ENCODE data around the gene GPHA2. TPM values are rescaled to one million over a fixed set of nuclear protein-coding genes. Genes with fewer than 3 reads are reported as not detected.

Gene GPHA2
- total RNA-seq, 1 donor from 2014 or later: 0.33 TPM

DNA sequence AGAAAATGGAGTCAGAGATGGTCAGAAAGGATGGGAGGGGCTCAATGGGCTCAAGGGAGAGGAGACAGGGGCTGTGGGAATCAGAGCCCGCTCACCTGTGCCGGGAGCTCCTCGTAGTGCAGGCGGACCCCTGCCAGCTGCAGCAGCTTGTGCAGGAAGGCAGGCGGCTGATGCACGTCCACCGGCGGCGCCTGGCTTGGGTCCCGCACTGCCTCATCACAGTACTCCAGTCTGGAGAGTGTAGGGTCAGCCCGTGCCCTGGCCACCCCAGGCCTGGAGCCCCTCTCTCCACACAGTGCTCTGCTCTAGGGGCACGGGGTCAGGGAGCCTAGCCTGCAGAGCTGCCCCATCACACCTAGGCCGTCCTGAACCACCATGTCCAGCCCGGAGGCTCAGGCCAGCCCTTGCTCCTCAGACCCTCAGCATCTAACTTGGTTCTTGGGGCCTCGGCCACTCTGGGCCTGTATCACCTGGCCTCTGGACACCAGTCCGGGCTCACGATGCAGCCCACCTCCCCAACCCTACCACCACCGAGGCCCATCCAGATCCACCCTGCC lies 22.4 kb downstream of the GPHA2 start:
- CTCF ChIA-PET: no interaction called here
- Mint-ChIP-seq H3K36me3 (ENCODE audit: low read depth) (peaks cover 51% of the 10 kb centered on the region), H3K9me3 (no peaks in the 10 kb centered on the region), H3K27me3 (no peaks in the 10 kb centered on the region), H3K4me3 (no peak overlapping the region), H3K27ac (no peak overlapping the region), H3K4me1 (peaks cover 28% of the 10 kb centered on the region)
- intact Hi-C loops (cut with micrococcal nuclease): no loop called here
- TF ChIP-seq, protein P1, sequence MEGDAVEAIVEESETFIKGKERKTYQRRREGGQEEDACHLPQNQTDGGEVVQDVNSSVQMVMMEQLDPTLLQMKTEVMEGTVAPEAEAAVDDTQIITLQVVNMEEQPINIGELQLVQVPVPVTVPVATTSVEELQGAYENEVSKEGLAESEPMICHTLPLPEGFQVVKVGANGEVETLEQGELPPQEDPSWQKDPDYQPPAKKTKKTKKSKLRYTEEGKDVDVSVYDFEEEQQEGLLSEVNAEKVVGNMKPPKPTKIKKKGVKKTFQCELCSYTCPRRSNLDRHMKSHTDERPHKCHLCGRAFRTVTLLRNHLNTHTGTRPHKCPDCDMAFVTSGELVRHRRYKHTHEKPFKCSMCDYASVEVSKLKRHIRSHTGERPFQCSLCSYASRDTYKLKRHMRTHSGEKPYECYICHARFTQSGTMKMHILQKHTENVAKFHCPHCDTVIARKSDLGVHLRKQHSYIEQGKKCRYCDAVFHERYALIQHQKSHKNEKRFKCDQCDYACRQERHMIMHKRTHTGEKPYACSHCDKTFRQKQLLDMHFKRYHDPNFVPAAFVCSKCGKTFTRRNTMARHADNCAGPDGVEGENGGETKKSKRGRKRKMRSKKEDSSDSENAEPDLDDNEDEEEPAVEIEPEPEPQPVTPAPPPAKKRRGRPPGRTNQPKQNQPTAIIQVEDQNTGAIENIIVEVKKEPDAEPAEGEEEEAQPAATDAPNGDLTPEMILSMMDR (IDR thresholded peaks at IDR 0.05): no peak
- no peak for DNase-seq
- ATAC-seq (ENCODE audit: low read depth): no peak
- POLR2A ChIA-PET: interaction anchor here (0.6 kb wide), 1 partner anchor 72 kb away, joined by 3 read pairs; no protein-coding TSS in a partner anchor

DNA sequence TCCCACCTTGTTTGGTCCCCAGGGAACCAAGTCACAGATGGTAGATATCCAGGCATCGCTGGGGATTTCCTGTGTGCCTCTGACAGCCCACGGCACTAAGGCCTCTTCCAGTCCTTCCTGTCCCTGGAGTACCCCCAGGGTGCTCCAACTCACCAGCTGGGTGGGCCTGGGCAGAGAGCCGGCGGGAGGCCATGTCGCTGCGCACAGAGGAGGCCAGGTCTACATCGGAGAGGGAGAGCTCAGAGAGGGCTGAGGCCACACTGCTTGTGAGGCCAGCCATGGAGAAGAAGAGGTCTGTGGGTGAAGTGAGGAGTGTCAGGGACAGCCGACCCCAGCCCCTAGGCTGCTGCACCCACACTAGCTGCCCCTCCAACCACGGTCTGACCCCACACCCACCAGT lies 24.0 kb downstream of the GPHA2 start:
- ChIA-PET POLR2A (interaction anchor here (0.6 kb wide), 1 partner anchor 9 kb away, joined by 3 read pairs; no protein-coding TSS in a partner anchor), CTCF (interaction anchor here (0.6 kb wide), 1 partner anchor 190 kb away, joined by 3 read pairs; no protein-coding TSS in a partner anchor)
- no peak overlapping the region for H3K4me3 Mint-ChIP-seq
- H3K27ac Mint-ChIP-seq: no peak overlapping the region
- H3K4me1 Mint-ChIP-seq: peaks cover 15% of the 10 kb centered on the region
- H3K36me3 Mint-ChIP-seq (ENCODE audit: low read depth): peaks cover 65% of the 10 kb centered on the region
- TF ChIP-seq, protein P1 (IDR thresholded peaks at IDR 0.05): no peak
- H3K27me3 Mint-ChIP-seq: no peaks in the 10 kb centered on the region
- ATAC-seq (ENCODE audit: low read depth): no peak
- no peak for DNase-seq
- H3K9me3 Mint-ChIP-seq: no peaks in the 10 kb centered on the region
- intact Hi-C loops (cut with micrococcal nuclease): no loop called here

DNA sequence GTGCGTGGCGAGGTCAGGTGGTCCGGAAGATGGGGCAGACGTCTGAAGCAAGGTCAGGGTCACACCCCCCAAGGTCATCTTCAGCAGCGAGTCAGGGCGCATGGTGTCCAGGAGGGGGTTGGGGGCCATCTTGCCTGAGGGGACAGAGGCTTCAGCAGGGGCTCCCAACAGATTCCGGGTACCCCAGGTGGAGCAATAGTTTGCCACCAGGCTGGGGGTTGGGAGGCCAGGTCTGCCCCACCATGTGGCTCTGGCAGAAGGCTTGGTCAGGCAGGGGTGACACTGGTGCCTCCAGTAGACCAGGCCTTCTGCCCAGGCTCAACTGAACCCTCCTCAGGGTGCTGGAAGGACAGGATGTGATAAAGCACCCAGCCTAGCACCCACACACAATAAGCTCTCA lies 24.6 kb downstream of the GPHA2 start:
- Mint-ChIP-seq H3K27ac (no peak overlapping the region), H3K4me3 (no peak overlapping the region), H3K9me3 (no peaks in the 10 kb centered on the region), H3K27me3 (no peaks in the 10 kb centered on the region), H3K36me3 (ENCODE audit: low read depth) (peaks cover 65% of the 10 kb centered on the region), H3K4me1 (peaks cover 10% of the 10 kb centered on the region)
- CTCF ChIA-PET: no interaction called here
- TF ChIP-seq, protein P1 (IDR thresholded peaks at IDR 0.05): no peak
- intact Hi-C loops (cut with micrococcal nuclease): no loop called here
- no peak for ATAC-seq (ENCODE audit: low read depth)
- no peak for DNase-seq
- POLR2A ChIA-PET: no interaction called here

DNA sequence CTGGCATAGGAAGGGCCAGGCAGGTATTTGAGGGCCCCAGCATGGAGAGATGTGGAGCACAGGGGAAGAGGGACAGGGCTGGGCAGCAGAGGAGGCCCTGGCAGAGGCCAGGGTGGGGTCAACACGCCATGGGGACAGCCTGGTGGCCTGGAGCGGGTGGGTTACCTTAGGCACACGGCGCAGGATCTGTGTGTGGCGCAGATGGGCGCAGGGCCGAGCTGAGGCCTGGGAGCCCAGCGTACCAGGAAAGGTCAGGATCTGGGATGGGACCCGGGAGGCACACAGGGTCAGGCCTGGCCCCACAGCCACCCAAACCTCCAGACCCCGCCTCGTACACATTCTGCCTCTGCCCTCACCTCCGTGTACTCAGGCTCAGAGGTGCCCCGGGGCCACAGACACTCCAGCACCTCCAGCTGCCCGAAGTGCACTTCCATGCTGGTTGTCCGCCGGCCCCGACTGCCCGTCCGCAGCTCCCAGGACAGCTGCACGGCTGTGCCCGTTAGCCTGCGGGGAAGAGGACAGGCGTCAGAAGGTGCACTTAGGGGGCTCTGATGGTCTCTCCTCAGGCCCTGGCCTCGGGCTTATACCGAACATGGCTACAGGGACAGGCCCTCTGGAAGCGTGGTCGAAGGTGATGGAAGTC lies 25.1 kb downstream of the GPHA2 start:
- H3K4me3 Mint-ChIP-seq: no peak overlapping the region
- DNase-seq (no peak), ATAC-seq (ENCODE audit: low read depth) (no peak)
- TF ChIP-seq, protein P1 (IDR thresholded peaks at IDR 0.05): no peak
- H3K4me1 Mint-ChIP-seq: peaks cover 4% of the 10 kb centered on the region
- intact Hi-C loops (cut with micrococcal nuclease): no loop called here
- ChIA-PET CTCF (no interaction called here), POLR2A (no interaction called here)
- H3K9me3 Mint-ChIP-seq: no peaks in the 10 kb centered on the region
- H3K27me3 Mint-ChIP-seq: no peaks in the 10 kb centered on the region
- no peak overlapping the region for H3K27ac Mint-ChIP-seq
- H3K36me3 Mint-ChIP-seq (ENCODE audit: low read depth): peaks cover 69% of the 10 kb centered on the region

DNA sequence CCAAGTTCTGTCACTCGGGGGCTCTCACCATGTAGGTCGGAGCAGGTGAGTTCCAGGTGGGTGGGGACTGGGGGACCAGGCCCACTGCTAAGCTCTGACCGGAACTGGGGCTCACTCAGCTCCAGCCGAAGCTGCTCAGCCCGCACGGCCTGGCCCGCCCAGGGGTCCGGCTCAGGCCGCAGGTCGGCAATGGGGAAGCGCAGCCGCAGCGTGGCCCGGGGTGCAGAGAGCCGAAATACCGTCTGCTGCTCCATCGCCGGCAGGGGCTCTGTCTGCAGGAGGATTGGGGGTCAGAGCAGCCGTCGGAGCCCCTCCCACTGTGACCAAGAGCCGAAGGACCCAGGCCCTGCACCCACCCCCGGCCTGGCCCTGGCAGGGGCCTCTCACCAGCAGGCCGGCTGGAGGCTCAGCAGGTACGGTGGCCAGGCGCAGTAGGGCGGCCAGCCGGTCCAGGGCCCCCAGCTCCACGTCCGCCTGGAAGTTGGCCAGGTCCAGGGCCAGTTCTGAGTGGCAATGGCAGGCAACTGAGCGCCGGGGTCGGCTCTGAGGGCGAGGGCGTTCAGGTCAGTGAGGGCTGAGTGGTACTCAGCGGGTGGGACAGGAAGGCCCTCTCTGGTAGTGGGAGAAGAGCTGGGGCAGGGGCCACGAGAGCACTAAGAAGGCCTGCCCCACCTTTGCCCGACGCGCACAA lies 25.9 kb downstream of the GPHA2 start:
- TF ChIP-seq, protein P1 (IDR thresholded peaks at IDR 0.05): no peak
- ChIA-PET POLR2A (no interaction called here), CTCF (no interaction called here)
- H3K9me3 Mint-ChIP-seq: no peaks in the 10 kb centered on the region
- no peak overlapping the region for H3K4me3 Mint-ChIP-seq
- H3K36me3 Mint-ChIP-seq (ENCODE audit: low read depth): peaks cover 76% of the 10 kb centered on the region
- no peaks in the 10 kb centered on the region for H3K27me3 Mint-ChIP-seq
- no peak overlapping the region for H3K27ac Mint-ChIP-seq
- DNase-seq: no peak
- intact Hi-C loops (cut with micrococcal nuclease): no loop called here
- H3K4me1 Mint-ChIP-seq: peaks cover 2% of the 10 kb centered on the region
- ATAC-seq (ENCODE audit: low read depth): no peak
